Transverse colon (tissue), 4 donors: ENCODE data around the gene ENGASE.

Source experiments
- CTCF ChIP-seq, 5 experiments: fragments of 200-600 bp in 3 of 5; fragments of 450-650 bp in 2 of 5; sonication (generic) in 3 of 5; IDR thresholded peaks; 1 replicate in 2 of 5; 2 replicates in 3 of 5; pipeline ENCODE4 v1.5.1; 2016 to 2017; ENCODE audit warnings: antibody characterized with exemption in 5 of 5, inconsistent platforms in 3 of 5, mild to moderate bottlenecking in 2 of 5, moderate library complexity in 1 of 5
- EP300 ChIP-seq: sonication (generic); formaldehyde crosslinking; IDR thresholded peaks from one replicate; pipeline ENCODE4 v1.6.1; 2017; ENCODE audit warnings: antibody characterized with exemption, low read depth
- POLR2A ChIP-seq: fragments of 450-650 bp; IDR thresholded peaks from one replicate; pipeline ENCODE4 v1.6.1; 2016; ENCODE audit warnings: antibody characterized with exemption, mild to moderate bottlenecking, moderate library complexity
- POLR2AphosphoS5 ChIP-seq, 3 donors: sonication (generic); formaldehyde crosslinking; IDR thresholded peaks; one replicate each; pipeline ENCODE4 v1.6.1; 2016; ENCODE audit warnings: antibody characterized with exemption in 3 of 3

- TF ChIP-seq POLR2A: no peak
- TF ChIP-seq CTCF (IDR thresholded peaks at IDR 0.05): no peak
- no peak for TF ChIP-seq EP300
- TF ChIP-seq POLR2AphosphoS5 (IDR thresholded peaks at IDR 0.05): no peak
Observed at GRCh38 chr17:79033046-79033616, 41.5 kb upstream of the ENGASE start.
